GM21447 (cell line): ENCODE measurements around the gene RBM11.
"Not testable (repeated sequence)": the region's sequence is repeated elsewhere in the genome, so short reads cannot be mapped to it uniquely, and the experiment has no call there.

ENCODE experiments used
- ATAC-seq: cut with Tn5 transposase; IDR thresholded peaks from one replicate; pipeline ENCODE4 v1.9.1; 2021; ENCODE audit not compliant: unreplicated experiment

RBM11 gene, protein sequence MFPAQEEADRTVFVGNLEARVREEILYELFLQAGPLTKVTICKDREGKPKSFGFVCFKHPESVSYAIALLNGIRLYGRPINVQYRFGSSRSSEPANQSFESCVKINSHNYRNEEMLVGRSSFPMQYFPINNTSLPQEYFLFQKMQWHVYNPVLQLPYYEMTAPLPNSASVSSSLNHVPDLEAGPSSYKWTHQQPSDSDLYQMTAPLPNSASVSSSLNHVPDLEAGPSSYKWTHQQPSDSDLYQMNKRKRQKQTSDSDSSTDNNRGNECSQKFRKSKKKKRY

DNA sequence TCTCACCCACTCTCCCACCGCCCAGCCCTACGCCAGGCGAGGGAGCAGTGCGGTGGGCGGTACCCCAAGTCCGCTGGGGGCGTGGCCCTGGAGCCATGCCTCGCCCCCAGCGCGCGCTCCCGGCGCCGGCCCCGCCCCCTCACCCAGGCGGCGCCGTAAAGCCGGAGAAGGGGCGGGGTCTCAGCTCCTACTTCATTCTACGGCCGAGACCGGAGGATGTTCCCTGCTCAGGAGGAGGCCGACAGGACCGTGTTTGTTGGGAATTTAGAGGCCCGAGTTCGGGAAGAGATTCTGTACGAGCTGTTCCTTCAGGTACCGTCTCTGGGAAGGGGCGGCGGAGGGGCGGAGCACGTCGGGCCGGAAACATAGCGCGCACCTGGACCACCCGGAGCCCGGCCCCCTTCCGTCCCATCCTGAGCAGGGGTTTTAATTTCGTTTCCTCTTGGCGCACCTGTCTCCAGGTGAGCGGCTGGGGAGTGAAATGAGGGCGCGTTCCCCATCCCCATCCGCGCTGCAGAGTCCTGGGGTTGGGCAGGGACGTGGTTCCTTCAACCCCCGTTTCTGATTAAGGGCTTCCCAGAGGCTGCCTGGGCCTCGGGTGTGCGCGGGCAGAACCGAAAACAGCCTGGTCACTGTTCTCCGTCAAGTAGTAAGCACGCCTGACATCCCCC lies at the start of gene RBM11:
Gene RBM11 (plus strand): TSS at position 187 of the 671 bp plus-strand sequence. CDS start 30 bp downstream, at position 217.
- peak; percentile 95 for ATAC-seq

DNA sequence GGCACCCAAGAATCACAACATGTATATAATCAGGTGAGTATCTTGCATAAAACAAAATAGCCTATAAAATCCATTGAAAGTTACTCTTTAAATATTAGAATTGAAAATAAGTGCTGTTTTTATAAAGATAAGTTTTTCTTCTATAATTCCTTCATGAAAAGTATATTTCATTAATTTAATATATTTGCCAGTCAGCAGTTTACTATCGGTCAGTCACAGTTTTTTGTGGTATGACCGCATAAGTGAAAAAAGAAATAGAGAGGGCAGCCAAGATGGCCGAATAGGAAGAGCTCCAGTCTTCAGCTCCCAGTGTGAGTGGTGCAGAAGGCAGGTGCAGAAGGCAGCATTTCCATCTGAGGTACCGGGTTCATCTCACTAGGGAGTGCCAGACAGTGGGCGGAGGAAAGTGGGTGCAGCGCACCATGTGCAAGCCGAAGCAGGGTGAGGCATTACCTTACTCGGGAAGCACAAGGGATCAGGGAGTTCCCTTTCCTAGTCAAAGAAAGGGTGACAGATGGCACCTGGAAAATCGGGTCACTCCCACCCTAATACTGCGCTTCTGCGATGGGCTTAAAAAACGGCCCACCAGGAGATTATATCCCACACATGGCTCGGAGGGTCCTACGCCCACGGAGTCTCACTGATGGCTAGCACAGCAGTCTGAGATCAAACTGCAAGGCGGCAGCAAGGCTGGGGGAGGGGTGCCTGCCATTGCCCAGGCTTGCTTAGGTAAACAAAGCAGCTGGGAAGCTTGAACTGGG lies 49.3 kb upstream of the RBM11 start:
- not testable (repeated sequence) for ATAC-seq

DNA sequence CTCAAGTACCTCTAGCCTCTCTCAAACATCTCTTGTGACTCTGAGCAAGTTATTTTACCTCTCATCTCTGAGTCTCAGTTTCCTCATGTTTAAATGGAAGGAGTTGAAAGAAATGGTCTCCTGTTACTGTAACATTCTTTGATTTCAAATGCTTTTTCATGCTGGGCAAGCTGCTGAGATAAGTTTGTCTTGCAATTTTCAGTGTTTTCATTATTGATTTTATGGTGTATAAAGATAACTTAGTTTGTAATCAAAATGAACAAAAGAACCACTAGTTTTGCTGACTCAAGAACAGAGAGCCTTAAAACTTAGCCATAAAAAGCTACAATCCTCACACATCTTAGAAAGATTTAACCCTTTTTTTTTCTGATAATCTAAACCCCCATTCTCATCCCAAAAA lies 9.7 kb upstream of the RBM11 start:
- no peak for ATAC-seq

DNA sequence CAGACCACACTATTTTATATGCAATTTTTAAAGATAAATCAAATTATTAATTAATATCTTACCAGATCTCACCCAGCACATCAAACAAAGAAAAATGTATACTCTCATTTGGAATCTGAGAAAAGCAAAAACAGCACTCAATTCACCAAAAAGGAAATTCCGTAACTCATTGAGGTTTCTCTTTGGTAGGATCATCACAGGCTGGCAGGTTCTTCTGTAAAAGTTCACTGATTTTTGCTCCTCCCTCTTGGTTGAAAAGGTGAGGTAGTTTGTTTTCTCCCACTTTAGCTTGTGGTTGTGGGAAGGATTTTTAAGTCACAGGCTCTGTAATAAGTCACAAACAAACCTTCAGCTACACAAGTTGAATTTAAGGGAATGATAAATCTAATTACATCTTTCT lies 5.2 kb upstream of the RBM11 start, which contains the start of gene LIPI:
Gene LIPI (minus strand): TSS at position 218 of the 400 bp plus-strand sequence. CDS start 110 bp downstream, at position 108.
- no peak for ATAC-seq

DNA sequence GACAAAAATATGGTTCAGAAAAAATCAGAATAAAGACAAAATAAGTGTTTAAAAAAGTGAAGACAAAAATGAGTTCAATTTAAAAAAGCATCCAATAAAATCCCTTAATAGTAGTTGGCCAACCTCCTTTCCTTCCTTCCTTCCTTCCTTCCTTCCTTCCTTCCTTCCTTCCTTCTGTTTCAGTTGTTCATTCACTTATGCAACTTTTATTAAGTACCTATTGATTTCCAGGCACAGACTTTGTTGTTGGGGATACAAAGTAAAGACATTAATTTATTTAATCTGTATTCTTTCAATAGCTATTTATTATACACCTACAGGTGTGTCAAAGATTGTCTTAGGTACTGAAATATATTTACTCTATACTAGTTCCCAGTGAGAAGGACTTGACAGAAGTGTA lies 2.8 kb upstream of the RBM11 start:
- no peak for ATAC-seq

DNA sequence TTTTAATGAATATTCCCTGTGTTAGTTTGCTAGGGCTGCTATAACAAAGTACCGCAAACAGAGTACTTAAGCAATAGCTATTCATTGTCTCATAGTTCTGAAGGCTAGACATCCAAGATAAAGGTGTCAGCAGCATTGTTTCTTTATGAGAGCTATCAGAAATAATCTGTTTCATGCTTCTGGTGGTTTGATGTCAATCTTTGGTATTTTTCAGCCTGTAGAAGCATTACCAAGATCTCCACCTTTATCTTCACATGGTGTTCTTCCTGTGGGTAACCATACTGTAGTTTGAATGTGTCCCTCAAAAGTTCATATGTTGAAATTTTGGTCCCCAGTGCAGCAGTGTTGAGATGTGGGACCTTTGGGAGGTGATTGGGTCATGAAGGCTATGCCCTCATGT lies 7.4 kb downstream of the RBM11 start:
- ATAC-seq, result no peak

DNA sequence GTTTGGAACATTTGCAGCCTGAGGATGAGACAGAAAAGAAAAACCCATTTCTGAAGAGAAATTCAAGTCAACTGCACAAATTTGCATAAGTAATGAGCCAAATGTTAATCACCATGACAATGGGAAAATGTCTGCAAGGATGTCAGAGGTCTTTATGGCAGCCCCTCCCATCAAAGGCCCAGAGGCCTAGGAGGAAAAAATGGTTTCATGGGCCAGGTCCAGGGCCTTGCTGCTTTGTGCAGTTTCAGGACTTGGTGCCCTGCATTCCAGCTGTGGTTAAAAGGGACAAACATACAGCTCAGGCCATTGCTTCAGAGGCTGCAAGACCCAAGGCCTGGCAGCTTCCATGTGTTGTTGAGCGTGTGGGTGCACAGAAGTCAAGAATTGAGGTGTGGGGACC lies 13.4 kb downstream of the RBM11 start:
- no peak for ATAC-seq

DNA sequence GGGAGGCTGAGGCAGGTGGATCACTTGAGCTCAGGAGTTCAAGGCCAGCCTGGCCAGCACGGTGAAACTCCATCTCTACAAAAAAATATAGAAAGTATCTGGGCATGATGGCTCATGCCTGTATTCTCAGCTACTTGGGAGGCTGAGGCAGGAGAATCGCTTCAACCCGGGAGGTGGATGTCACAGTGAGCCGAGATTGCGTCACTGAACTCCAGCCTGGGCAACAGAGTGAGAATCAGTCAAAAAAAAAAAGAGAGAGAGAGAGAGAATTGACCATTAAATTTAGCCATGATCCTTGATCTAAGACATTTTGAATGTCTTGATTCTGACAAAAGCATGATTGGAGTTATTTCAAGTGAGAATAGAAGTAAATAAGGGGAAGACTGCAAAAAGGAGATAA lies 19.1 kb downstream of the RBM11 start:
- no peak for ATAC-seq

DNA sequence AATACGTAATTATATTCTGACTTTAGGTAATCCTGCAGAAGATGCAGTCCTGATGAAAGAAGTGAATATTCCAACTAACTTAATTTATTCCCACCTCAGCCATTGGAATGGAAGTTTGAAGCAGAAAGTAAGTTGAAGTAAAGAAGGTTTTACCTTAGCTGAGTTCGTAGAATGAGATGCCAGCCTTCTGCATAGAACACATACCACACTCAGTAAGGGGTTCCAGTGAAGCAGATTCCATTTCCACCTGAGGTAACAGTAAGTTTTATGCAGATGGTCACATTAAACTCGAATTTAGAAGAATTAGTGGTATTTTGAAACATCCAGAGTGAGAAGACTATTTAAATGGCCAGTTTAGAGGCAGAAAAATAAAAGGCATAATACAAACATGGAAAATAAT lies 20.2 kb downstream of the RBM11 start:
- no peak for ATAC-seq

DNA sequence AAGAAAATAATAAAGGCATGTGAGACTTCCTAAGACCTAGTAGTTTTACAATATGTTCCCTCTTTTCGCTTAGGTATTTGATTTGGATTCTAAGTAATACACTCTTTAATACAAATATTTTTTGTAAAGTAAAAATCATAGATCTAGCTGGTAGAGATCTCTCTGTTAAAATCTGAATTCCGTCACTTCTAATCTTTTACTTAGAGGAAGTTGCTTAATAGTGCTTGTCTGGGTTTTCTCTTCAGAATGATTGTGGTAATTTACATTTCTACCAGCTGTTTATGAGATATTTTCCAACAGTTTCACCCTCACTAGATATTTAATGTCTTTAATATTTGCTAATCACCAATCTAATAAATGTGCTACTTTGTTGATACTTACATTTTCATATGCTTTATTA lies 23.3 kb downstream of the RBM11 start:
- ATAC-seq, result no peak

DNA sequence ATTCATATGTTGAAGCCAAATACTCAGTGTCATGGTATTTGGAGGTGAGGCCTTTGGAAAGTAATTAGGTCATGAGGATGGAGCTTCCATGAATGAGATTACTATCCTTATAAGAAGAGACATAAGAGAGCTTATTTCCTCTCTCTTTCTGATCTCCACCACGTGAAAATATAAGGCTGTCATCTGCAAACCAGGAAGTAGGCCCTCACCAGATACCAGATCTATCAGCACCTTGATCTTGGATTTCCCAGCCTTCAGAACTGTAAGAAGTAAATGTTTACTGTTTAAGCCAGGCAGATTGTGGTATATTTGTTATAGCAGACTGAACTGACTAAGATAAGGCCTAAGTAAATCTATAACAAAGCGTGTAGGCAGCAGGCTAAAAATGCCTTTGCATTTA lies 25.3 kb downstream of the RBM11 start:
- no peak for ATAC-seq

DNA sequence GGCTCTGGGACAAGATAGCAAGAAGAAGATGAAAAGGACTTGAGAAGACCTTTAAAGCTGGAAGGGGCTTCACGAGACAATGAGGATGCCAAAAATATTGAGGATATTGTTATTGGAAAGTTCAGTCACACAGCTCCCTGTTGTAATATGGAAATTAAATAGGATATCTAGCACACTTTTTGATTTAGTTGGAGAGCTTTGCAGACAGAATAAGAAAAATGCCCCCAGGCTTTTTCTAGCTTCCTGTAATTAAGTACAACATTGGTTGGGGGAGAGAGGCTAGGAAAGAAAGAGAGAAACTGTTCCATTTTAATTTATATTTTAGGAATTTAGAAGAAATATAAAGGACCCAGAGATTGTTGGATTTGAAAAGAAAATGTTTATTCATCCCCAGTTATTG lies 27.5 kb downstream of the RBM11 start:
- ATAC-seq, result no peak

DNA sequence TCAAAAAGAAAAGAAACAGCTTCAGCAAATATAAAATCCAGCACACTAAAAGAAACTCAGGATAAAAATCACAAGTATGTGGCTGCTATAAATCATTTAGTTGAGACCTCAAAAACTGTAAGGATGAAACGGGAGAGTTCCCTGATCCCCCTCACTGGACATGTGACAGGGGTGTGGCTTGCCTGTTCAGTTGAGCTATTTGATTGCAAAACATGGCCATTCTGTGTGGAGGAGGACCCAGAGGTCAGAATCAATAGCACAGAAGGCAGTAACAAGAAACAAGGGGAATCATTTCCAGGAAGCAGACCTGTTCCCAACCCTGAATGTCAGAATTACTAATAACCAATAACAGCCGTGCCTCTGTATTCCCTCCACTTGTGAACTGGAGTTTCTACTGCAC lies 27.9 kb downstream of the RBM11 start:
- no peak for ATAC-seq

DNA sequence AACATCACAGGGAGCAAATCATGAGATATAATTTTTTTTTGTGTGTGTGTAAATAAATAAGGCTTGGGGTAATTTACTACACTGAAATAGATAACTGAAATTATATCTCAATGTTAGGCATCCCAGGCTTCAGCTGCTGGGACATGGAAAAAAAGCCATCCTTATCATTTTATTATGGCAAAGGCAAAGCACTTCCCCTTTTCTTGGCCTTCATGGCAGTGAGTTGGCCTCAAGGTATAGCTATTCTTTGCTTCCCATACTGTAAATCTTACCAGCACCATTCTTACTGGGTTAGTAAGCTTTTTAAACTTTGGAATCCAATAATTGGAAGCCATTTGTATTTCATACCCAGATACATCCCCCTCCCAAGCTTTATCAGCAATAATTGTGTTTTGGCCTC lies 29.0 kb downstream of the RBM11 start:
- ATAC-seq, result no peak

DNA sequence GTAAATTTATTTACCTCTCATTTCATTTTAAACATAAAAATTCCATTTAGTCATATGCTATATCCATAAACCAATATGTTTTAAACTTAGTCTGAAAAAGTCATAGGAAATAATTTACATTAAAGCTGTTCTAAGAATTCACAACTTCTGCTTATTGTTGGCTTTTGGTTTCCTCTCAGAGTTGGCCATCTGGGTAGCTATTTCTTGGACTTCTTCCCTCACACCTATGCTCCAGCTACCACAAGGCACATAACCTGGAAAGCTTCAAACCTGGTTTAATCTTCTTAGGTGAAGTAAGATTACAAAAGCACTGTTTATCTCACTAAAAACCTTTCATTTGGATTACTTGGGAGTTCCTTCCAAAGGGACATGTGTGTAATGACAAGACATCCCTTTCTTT lies 29.8 kb downstream of the RBM11 start:
- no peak for ATAC-seq

DNA sequence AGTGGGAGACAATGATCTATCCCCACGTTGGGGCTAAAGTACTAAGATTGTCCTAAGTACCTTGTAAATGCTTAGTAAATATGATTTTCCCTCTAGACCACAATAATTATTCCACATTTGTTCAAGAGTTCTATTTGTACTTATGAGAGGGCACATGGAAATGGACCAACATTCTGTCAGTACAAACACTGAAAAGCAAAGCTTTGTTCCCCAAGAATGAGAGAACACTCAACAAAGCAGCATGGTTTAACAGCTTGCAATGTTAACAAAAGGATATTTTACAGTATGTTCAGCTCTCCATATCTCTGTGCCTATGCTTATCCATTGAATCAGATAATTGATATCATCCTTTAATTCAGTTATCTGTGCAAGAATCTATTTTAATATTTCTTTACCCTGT lies 35.4 kb downstream of the RBM11 start:
- ATAC-seq, result no peak

DNA sequence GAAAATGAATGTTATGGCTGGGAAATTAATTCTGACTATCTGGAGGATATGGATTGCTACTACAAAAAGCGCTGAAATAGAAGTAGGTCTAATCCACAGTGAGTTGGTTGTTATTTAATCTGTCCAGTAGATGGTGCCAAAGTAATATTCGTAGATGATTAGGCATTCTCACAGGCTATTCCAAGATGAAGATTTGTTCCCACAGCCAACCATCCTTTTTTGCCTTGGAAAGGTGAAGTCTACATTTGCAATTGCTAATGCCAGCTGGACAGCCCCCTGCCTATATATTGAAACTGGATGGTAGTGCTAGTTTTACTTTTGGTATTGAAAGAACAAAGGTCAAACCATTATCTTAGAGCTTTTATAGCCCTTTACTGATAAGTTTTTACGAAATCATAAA lies 43.8 kb downstream of the RBM11 start:
- no peak for ATAC-seq

DNA sequence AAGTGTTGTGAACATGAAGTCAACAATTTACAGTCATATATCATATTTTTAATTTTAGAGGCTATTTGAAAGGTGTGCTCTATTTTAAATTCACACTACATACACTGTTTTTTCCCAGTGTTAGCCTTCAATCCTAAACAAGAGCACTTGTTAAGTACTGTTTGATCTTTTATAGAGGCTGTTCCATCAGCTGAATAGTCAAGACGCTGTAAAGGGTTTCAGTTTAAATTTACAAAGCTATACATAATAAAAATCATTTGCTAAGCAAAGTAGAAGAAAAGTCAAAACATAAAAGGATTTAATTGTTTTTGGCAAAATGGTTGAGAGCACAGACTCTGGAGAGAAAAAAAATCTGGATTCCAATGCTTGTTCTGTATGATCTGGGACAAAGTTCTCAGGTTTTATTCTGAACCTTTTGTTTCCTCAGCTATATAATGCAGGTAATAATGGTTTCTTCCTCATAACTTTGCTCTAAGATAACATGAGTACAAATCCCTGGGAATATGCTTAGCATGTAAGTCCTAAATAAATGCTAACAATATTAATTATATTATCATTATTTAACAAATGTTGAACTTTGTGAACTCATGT lies 44.3 kb downstream of the RBM11 start:
- no peak for ATAC-seq

DNA sequence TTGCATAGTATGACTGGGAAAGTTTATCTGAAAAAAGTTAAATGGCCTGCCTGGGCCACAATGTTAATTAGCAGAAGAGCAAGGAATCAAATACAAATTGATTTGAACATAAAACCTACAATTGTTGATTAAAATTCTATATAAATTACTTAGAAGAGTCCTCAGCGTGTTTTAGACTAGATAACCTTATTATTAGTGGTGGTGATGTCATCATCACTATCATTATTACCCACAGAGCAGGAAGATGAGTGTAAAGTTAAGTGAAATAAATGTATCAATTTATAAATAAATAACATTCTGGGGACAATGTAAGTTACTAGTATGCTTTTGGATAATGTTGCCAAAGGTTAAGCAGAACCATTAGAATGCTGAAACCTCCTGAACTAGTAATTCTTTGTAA lies 46.1 kb downstream of the RBM11 start:
- no peak for ATAC-seq

DNA sequence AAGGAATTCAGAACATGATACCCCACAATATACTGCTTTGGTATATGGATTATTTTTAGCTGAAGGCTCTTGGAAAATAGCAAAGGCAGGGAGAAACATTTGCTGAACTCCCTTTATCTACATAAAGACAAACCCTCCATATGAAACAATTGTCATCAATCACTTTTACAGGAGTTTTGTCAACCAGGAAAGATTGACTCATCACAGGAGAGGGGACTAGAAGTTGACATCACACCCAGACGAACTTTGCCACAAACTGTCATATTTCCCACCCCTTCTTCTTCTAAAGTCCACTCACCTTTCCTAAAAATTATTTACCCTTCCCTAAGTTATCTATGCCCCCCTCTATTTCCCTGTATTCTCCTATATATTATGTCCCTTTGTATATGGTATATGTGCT lies 47.9 kb downstream of the RBM11 start:
- ATAC-seq, result no peak

DNA sequence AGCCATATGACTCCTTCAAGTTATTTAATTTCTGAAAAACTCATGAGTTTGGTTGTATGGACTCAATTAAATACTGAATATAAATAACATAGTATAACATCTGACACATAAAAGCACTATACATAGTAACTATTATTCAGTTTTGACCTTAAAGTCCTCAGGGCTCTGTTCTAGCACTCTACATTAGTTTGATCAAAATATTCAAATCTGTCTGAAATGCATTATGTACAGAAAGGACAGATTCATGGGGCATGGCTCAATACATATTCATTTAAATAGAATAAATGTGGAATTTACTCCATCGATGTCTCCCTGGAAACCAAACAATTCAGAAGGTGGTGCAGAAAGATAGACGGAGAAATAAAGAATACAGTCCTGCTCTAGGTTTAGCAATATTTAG lies 49.1 kb downstream of the RBM11 start:
- ATAC-seq, result no peak

DNA sequence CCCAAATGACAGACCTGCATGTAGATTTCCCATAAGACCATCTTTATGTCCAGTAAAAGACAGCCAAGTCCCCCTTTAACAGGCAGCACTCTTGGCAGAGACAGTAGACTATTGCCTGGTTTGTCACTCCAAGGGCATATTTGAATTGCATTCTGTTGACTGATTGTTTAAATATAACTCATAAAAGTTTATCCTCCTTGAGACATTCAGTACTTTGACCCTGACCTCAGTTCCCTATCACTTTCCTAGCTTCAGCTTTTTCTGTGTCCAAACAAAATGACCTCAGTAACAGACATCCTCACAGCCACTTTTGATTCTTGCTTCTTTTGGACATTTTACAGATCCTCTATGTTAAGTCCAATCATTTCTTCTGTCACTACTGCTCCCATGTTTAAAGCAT lies 51.1 kb downstream of the RBM11 start:
- no peak for ATAC-seq
